Activated B cell treated with CpG ODN at 0.5 μM for 24 hours (primary cell): ENCODE data around the gene IRX3. TPM values are rescaled to one million over a fixed set of nuclear protein-coding genes. Genes with fewer than 3 reads are reported as not detected.

Source experiments
- ATAC-seq: fragments of 200-7000 bp; cut with Tn5 transposase; one replicate; pipeline ENCODE4 v1.10.0; 2021; ENCODE audit warnings: low read depth, mild to moderate bottlenecking, moderate library complexity
- CTCF ChIA-PET: fragments of 350-600 bp; sonication (Branson Sonifier 250); formaldehyde crosslinking; loops from one replicate; lab custom pipeline; 2021; ENCODE audit warnings: antibody characterized with exemption; lab: Charles Lee
- POLR2A ChIA-PET: fragments of 350-600 bp; sonication (Branson Sonifier 250); formaldehyde crosslinking; loops from one replicate; lab custom pipeline; 2021; ENCODE audit warnings: antibody characterized with exemption; lab: Charles Lee
- DNase-seq: peaks from one replicate; pipeline ENCODE4 v3.0.0; 2022
- H3K27ac Mint-ChIP-seq: one replicate; pipeline ENCODE4 v1.8.0; 2020; ENCODE audit warnings: mixed read lengths
- H3K27me3 Mint-ChIP-seq: one replicate; pipeline ENCODE4 v1.8.0; 2021; ENCODE audit warnings: mixed read lengths
- H3K36me3 Mint-ChIP-seq: one replicate; pipeline ENCODE4 v1.8.0; 2021; ENCODE audit warnings: low read depth, mixed read lengths
- H3K4me1 Mint-ChIP-seq: one replicate; pipeline ENCODE4 v1.8.0; 2021; ENCODE audit warnings: mixed read lengths
- H3K4me3 Mint-ChIP-seq: one replicate; pipeline ENCODE4 v1.8.0; 2020; ENCODE audit warnings: mild to moderate bottlenecking, mixed read lengths
- H3K9me3 Mint-ChIP-seq: one replicate; pipeline ENCODE4 v1.8.0; 2020; ENCODE audit warnings: mixed read lengths
- CTCF ChIP-seq: fragments of 200-600 bp; IDR thresholded peaks from one replicate; pipeline ENCODE4 v1.8.0; 2022; ENCODE audit warnings: antibody characterized with exemption, mild to moderate bottlenecking
- intact Hi-C: fragments of 100-400 bp; cut with micrococcal nuclease; formaldehyde crosslinking; loops from one replicate; pipeline ENCODE4 v1.15.1; 2024
- total RNA-seq: library from RNA; stranded (reverse); gene quantifications from 2 replicates; pipeline ENCODE4 v1.2.3, GENCODE V29; 2022

Gene IRX3
- total RNA-seq, 1 donor from 2014 or later = not detected

GRCh38 chr16:54309341-54309740 lies 22.8 kb upstream of the IRX3 start:
- Mint-ChIP-seq H3K36me3 (no peaks in the 10 kb centered on the region), H3K4me3 (no peak overlapping the region), H3K9me3 (no peaks in the 10 kb centered on the region), H3K4me1 (no peaks in the 10 kb centered on the region), H3K27me3 (peaks cover 4% of the 10 kb centered on the region), H3K27ac (no peak overlapping the region)
- no peak for DNase-seq
- ATAC-seq = no peak
- intact Hi-C loops = no loop called here
- ChIA-PET CTCF (no interaction called here), POLR2A (no interaction called here)
- TF ChIP-seq CTCF = no peak

- TF ChIP-seq CTCF = no peak
- POLR2A ChIA-PET = no interaction called here
- intact Hi-C loops = no loop called here
- no peak for DNase-seq
- Mint-ChIP-seq H3K4me3 (no peak overlapping the region), H3K36me3 (no peaks in the 10 kb centered on the region), H3K9me3 (no peaks in the 10 kb centered on the region), H3K4me1 (no peaks in the 10 kb centered on the region), H3K27ac (no peak overlapping the region), H3K27me3 (peaks cover 6% of the 10 kb centered on the region)
- CTCF ChIA-PET = no interaction called here
- ATAC-seq = no peak
Measured at GRCh38 chr16:54305080-54305479, 18.5 kb upstream of the IRX3 start.

- H3K36me3 Mint-ChIP-seq = no peaks in the 10 kb centered on the region
- CTCF ChIA-PET = no interaction called here
- TF ChIP-seq CTCF = no peak
Measured at GRCh38 chr16:54303613-54304012, 17.0 kb upstream of the IRX3 start.

GRCh38 chr16:54297154-54297553 lies 10.6 kb upstream of the IRX3 start:
- no peak overlapping the region for H3K27ac Mint-ChIP-seq
- ATAC-seq (no peak), DNase-seq (no peak)
- ChIA-PET CTCF (no interaction called here), POLR2A (no interaction called here)
- intact Hi-C loops = no loop called here
- H3K4me1 Mint-ChIP-seq = no peaks in the 10 kb centered on the region
- no peak for TF ChIP-seq CTCF
- H3K9me3 Mint-ChIP-seq = no peaks in the 10 kb centered on the region
- no peaks in the 10 kb centered on the region for H3K36me3 Mint-ChIP-seq
- H3K27me3 Mint-ChIP-seq = peaks cover 12% of the 10 kb centered on the region
- H3K4me3 Mint-ChIP-seq = no peak overlapping the region

More at GRCh38 chr16:54303613-54304012, 17.0 kb upstream of the IRX3 start:
- ATAC-seq = no peak
- intact Hi-C loops = no loop called here
- H3K4me3 Mint-ChIP-seq = no peak overlapping the region
- DNase-seq = no peak
- POLR2A ChIA-PET = no interaction called here
- H3K9me3 Mint-ChIP-seq = no peaks in the 10 kb centered on the region
- H3K27me3 Mint-ChIP-seq = peaks cover 8% of the 10 kb centered on the region
- H3K27ac Mint-ChIP-seq = no peak overlapping the region
- H3K4me1 Mint-ChIP-seq = no peaks in the 10 kb centered on the region

- TF ChIP-seq CTCF = no peak
- ChIA-PET CTCF (no interaction called here), POLR2A (no interaction called here)
- Mint-ChIP-seq H3K4me3 (no peak overlapping the region), H3K27me3 (peaks cover 16% of the 10 kb centered on the region), H3K36me3 (no peaks in the 10 kb centered on the region), H3K4me1 (no peaks in the 10 kb centered on the region), H3K9me3 (no peaks in the 10 kb centered on the region), H3K27ac (no peak overlapping the region)
- ATAC-seq (no peak), DNase-seq (no peak)
- intact Hi-C loops = no loop called here
Measured at GRCh38 chr16:54296543-54296942, 10.0 kb upstream of the IRX3 start.
